Measurements from ENCODE around the gene UTP4. TPM values are rescaled to one million over a fixed set of nuclear protein-coding genes. Genes with fewer than 3 reads are reported as not detected.

The UTP4 gene
- total and polyA plus RNA-seq, 2 donors (not counting 3 experiments of a cell fraction or from before 2014, with no cell fraction given): 56.1 to 59.5 TPM

DNA sequence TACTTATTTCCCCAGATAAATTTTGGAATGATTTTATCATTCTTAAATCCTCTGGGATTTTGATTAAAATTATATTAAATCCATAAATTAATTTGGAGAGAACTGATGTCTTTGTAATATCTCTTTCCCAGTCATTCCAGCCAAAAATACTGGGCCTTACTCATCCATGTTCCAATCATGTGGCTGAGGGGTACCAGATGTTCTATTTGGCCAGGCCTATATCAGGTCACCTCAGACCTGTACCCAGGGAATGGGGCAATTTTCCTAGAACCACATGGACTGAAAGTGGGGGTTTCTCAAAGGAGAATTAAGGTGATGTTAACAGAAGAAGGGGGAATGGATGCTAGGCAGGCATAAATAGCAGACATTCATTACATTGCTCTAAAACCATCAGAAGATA is 62.0 kb downstream of the UTP4 start:
- no peak for FAIRE-seq
- DNase-seq (ENCODE audit: low read depth, low spot score): no peak

More for the DNA sequence above, 62.0 kb downstream of the UTP4 start:
- no peak overlapping the region for H3K27ac ChIP-seq (ENCODE audit: insufficient read depth, low read depth, low read length)
- peaks cover 94% of the 10 kb centered on the region for H3K79me2 ChIP-seq (ENCODE audit: control insufficient read depth, insufficient read depth, low read length)
- H3K9me3 ChIP-seq (replicated peaks; ENCODE audit: control insufficient read depth, insufficient read depth, low read length): no peaks in the 10 kb centered on the region
- no peak overlapping the region for H3K9ac ChIP-seq (replicated peaks; ENCODE audit: extremely low read depth, insufficient read depth, low read length)
- H4K20me1 ChIP-seq (replicated peaks; ENCODE audit: control insufficient read depth, extremely low read depth, insufficient read depth, low read length): peaks cover 4% of the 10 kb centered on the region
- dilution Hi-C loops (cut with MboI; ENCODE audit: extremely low pct_ligation_motif_present, low sequenced_read_pairs) (no loop called here), intact Hi-C loops (cut with micrococcal nuclease) (no loop called here)
- POLR2A ChIA-PET: no interaction called here
- no peaks in the 10 kb centered on the region for H3K27me3 ChIP-seq (ENCODE audit: control insufficient read depth in 2 of 2, insufficient read depth in 2 of 2, low read length in 2 of 2)
- H3K4me2 ChIP-seq (ENCODE audit: insufficient read depth, low read length): no peak overlapping the region
- H3K9me1 ChIP-seq (replicated peaks; ENCODE audit: control insufficient read depth, extremely low read depth, insufficient read depth, low read length): no peaks in the 10 kb centered on the region
- CTCF ChIA-PET: interaction anchor here (0.7 to 1.3 kb wide), 3 partner anchors 9 to 92 kb away, joined by 3 to 4 read pairs (median 4); no protein-coding TSS in a partner anchor
- no peak overlapping the region for H2AFZ ChIP-seq (ENCODE audit: low read depth, low read length)
- BruUV-seq (replicated peaks): no TSS peak
- TF ChIP-seq FOS (IDR thresholded peaks at IDR 0.05; ENCODE audit: borderline replicate concordance, insufficient read depth, low read length) (no peak), POLR2A (IDR thresholded peaks at IDR 0.05; ENCODE audit: low read depth, low read length) (no peak), GATA2 (IDR thresholded peaks at IDR 0.05; ENCODE audit: insufficient read depth, insufficient read length, low read depth, low read length) (no peak), JUN (IDR thresholded peaks at IDR 0.05; ENCODE audit: borderline replicate concordance, insufficient read depth, insufficient read length, low read depth) (no peak), EZH2 (IDR thresholded peaks at IDR 0.05; ENCODE audit: borderline replicate concordance, low read depth, low read length, severe bottlenecking) (no peak), POLR2AphosphoS5 (IDR thresholded peaks at IDR 0.05; ENCODE audit: insufficient read depth, low read depth, low read length) (no peak)
- TF ChIP-seq, protein P1, sequence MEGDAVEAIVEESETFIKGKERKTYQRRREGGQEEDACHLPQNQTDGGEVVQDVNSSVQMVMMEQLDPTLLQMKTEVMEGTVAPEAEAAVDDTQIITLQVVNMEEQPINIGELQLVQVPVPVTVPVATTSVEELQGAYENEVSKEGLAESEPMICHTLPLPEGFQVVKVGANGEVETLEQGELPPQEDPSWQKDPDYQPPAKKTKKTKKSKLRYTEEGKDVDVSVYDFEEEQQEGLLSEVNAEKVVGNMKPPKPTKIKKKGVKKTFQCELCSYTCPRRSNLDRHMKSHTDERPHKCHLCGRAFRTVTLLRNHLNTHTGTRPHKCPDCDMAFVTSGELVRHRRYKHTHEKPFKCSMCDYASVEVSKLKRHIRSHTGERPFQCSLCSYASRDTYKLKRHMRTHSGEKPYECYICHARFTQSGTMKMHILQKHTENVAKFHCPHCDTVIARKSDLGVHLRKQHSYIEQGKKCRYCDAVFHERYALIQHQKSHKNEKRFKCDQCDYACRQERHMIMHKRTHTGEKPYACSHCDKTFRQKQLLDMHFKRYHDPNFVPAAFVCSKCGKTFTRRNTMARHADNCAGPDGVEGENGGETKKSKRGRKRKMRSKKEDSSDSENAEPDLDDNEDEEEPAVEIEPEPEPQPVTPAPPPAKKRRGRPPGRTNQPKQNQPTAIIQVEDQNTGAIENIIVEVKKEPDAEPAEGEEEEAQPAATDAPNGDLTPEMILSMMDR (IDR thresholded peaks at IDR 0.05; ENCODE audit: extremely low read depth in 1 of 2, insufficient read depth in 1 of 2, low read depth in 1 of 2, low read length in 2 of 2): no peak
- TF ChIP-seq, protein P2, sequence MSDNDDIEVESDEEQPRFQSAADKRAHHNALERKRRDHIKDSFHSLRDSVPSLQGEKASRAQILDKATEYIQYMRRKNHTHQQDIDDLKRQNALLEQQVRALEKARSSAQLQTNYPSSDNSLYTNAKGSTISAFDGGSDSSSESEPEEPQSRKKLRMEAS (IDR thresholded peaks at IDR 0.05; ENCODE audit: insufficient read depth, insufficient read length): no peak
- H3K36me3 ChIP-seq (ENCODE audit: control insufficient read depth in 2 of 2, extremely low read depth in 1 of 2, insufficient read depth in 2 of 2, low read length in 2 of 2): no peaks in the 10 kb centered on the region
- peaks cover 21% of the 10 kb centered on the region for H3K4me1 ChIP-seq (ENCODE audit: control insufficient read depth, extremely low read depth, insufficient read depth, low read length)
- no peak overlapping the region for H3K4me3 ChIP-seq (replicated peaks in 1 of 3; ENCODE audit: insufficient read depth in 1 of 3, low read depth in 1 of 3, low read length in 3 of 3)

All from endothelial cell of umbilical vein (primary cell).